HG03095 (cell line): ENCODE data around the gene PRPSAP2.
"Not testable (repeated sequence)": the region's sequence is repeated elsewhere in the genome, so short reads cannot be mapped to it uniquely, and the experiment has no call there.

Experiments used
- ATAC-seq: cut with Tn5 transposase; IDR thresholded peaks from one replicate; pipeline ENCODE4 v1.9.1; 2021; ENCODE audit warnings: moderate library complexity; ENCODE audit not compliant: unreplicated experiment

PRPSAP2 gene

DNA sequence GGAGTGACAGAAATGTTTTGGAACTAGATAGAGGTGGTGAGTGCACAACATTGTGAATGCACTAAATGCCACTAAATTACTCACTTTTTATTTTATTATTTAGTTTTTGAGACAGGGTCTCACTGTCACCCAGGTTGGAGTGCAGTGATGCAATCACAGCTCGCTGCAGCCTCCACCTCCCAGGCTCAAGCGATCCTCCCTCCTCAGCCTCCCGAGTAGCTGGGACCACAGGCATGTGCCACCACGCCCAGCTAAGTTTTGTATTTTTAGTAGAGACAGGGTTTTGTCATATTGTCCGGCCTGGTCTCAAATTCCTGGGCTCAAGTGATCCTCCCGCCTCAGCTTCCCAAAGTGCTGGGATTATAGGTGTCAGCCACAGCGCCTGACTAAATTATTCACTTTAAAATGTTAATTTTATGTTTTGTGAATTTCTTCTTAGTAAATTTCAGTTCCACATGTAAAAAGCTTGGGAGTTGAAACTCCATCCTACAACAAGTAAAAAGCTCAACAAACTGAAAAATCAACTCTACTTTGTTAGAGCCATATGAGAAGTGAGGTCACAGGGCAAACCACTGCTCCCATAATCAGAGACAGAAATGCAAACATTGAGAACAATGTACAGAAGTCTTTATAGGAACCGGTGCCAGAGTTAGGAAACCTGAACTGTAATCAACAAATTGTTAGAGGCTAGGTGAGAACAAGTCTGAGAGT is 80.2 kb downstream of the PRPSAP2 start:
- no peak for ATAC-seq

DNA sequence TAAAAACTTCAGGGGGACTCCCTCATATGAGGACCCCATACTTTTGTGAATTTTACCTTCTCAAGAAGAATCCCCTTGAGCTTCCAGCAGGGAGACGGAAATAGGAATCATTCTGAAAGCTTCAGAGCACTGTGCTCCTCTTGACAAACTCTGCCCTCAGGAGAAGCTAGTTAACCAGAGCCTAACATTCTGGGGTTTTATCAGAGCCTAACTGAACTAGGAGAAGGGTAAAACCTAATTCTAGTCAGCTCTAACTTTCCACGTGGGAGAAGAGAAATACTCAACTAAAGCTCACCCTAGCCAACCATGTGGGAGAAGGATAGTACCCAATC is 80.7 kb downstream of the PRPSAP2 start:
- ATAC-seq = no peak

GRCh38 chr17:18944646-18945045 is 86.7 kb downstream of the PRPSAP2 start:
- no peak for ATAC-seq

DNA sequence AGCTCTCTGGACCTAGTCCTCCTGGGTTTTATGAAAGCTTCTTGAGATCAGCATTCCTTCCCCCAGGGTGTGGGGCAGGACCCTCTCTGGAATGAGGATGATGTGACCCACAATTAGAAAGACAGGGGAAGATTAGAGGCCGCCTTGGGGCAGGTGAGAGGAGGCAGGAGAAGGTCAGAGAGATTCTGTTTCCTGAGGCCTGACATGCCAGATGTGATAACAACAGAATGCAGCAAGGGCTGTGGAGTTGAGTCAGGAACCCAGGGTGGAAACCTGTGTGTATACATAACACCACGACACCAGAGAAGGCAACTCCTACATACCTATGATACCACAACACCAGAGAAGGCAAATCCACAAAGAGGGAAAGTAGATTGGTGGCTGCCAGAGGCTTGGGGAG is 88.6 kb downstream of the PRPSAP2 start:
- no peak for ATAC-seq

DNA sequence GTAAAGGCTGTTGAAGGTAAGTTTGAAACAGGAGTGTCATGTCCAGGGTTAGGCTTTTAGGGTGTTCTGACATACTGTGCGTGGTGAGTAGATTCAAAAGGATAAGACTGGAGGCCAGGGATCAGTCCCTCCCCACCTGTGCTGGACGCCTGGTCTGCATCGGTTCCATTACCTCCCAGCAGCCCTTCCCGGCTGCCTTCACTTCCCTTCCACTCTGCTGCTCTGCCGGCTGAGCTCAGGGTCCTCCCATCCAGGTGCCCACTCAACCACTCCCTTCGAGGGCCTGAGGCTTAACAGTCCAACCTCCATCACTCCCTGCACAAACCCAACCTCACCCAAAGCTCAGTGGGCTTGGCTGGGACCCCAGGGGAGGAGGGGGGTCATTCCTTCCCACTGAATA is 89.9 kb downstream of the PRPSAP2 start:
- ATAC-seq = no peak

DNA sequence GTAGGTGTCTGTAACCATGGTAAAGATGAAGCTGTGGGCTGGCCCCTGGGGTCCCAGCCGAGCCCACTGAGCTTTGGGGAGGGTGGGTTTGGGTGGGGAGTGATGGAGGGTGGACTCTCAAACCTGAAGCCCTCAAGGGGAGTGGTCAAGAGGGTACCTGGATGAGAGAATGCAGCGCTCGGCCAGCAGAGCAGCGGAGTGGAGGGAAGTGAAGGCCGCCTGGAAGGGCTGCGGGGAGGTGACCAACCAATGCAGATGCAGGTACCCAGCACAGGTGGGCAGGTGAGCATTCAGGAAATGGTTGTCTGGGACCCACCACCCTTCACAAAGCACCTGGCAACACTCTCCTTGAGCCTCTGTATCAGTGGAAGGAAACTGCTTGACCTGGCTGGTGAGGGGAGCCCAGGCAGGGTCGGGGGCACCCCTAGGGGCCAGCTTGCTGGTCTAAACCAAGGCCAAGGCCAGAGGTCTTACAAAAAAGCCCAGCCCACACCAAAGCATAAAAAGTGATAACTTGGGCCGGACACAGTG is 90.6 kb downstream of the PRPSAP2 start:
- no peak for ATAC-seq

DNA sequence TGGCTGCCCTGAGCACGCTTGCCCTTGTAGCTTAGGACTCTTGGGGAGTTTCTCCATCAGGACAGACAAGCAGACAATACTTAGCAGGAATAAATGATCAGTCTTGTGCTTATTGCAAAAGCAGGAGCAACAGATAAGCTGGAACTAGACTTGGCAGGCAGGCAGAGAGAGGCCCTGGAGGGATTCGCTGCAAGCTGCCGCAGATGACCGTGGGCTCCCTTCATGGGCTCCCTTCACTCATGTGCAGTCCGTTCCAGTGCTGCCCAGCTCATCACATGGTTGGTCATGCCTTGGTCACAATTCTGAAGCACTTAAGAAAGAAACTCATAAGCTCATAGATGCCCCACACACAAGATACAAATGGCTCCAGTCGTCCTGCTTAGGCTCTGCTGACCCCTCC is 91.6 kb downstream of the PRPSAP2 start:
- ATAC-seq = no peak

DNA sequence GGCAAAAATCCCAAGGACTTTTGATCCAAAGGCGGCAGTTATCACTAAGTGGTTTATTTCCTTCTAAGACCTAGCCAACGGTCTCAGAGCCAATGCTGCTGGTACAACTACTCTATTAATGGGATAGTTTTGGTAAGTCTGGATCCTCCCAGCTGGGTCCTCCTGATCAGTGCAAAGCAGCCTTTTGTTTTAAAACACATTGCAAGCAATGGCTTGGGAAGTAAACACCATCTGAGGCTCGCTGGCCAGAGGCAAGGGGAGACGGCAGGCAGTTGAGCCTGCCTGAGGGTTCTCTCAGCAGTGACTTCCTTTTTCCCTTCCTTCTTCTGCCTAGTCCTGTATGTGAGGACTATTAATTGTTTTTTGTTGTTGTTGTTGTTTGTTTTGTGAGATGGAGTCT is 92.4 kb downstream of the PRPSAP2 start:
- no peak for ATAC-seq

- no peak for ATAC-seq
Measured at GRCh38 chr17:18950944-18951905, 93.3 kb downstream of the PRPSAP2 start.

DNA sequence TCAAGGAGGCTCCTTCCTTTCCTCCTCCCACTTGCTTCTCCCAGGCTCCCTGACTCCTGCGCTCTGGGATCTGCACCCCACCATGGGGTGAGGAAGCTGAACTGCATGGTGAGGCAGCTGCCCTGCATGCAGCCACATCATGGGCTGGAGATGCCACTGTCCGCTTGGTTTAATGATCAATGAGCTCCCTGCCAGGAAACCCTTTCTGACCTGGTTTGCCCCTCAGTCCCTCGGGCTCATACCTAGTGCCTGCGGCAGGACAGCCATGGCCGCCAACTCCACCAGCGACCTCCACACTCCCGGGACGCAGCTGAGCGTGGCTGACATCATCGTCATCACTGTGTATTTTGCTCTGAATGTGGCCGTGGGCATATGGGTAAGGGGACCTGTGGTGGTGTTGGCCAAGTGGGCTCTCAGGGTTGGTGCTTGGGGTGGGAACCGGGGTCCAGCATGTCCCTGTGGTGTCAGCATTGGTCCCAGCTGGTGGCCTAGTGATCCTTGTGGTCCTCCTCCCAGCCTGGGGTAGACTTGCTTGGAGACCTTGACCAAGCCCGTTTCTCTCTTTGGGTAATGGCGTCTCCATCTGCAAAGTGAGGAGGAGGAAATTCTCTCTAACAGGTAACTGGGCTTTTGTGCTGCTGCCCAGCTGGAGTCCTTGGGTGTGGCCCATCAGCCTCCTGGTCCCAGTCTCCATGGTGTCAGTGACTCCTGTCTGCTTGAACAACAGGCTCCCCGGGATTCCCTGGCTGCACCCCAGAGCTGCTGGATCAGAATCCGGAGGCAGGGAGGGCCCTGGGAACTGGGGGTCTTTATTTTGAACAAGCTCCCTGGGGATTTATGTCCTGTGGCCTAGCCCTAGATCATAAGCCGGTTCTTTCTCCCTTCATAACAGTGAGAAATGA is 94.3 kb downstream of the PRPSAP2 start, which contains the start of gene SLC5A10:
Gene SLC5A10, plus strand, starts transcription at position 225 of the 902 bp plus-strand sequence. Its CDS starts 41 bp downstream, at position 266.
- ATAC-seq = no peak

DNA sequence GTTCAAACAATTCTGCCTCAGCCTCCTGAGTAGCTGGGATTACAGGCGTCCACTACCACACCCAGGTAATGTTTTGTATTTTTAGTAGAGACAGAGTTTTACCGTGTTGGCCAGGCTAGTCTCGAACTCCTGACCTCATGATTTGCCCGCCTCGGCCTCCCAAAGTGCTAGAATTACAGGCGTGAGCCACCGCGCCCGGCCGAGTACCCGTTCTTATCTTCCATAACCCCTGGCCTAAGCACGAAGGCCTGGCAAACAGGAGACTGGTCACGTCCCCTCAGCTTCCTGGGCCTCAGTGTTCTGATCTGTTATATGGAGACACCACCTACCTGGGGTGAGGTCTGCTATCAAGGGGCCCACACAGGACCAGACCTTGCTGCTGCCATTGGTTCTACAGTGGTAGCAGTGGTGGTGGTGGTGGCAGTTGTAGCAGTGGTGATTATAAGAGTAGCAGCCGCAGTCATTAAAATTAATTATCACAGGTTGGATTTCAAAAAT is 95.3 kb downstream of the PRPSAP2 start:
- no peak for ATAC-seq

GRCh38 chr17:18954321-18954720 is 96.4 kb downstream of the PRPSAP2 start:
- ATAC-seq = no peak

DNA sequence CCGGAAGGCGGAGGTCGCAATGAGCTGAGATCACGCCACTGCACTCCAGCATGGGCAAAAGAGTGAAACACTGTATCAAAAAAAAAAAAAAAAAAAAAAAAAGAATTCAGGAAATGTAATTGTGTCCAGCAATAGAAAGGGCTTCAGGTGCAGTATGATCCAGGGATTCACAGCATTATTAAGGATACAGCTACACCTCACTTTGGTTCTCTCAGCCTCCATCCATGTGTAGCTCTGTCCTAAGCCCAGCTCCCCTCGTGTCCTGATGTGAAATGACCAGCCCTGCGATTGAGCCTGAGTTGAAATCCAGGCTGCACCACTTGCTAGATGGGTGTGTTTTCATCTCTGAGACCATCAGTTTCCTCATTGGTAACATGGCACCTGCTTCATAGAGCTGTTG is 97.1 kb downstream of the PRPSAP2 start:
- ATAC-seq = no peak

DNA sequence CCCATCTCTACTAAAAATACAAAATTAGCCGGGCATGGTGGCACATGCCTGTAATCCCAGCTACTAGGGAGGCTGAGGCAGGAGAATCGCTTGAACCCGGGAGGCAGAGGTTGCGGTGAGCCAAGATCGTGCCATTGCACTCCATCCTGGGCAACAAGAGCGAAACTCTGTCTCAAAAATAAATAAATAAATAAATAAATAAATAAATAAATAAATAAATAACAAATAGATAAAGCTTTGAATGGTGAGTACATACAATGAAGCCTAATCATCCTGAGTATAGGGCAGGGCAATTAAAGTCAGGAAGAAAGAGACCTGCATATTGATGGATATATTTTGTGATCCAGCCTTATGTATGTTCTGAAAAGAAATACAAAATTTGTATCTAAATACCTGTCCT is 98.1 kb downstream of the PRPSAP2 start:
- not testable (repeated sequence) for ATAC-seq

DNA sequence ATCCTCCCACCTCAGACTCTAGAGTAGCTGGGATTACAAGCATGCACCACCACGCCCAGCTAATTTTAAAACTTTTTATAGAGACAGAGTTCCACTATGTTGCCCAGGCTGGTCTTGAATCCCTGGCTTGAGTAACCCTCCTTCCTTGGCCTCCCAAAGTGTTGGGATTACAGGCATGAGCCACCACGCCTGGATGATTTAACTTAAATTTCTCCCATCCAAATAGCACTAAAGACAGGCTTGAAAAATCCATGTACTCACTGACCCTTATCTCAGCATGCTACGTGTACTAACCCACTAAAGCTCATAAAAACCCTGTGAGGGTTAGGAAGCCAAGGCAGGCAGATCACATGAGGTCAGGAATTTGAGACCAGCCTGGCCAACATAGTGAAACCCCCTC is 98.7 kb downstream of the PRPSAP2 start:
- ATAC-seq = no peak

GRCh38 chr17:18957831-18958230 is 99.9 kb downstream of the PRPSAP2 start:
- ATAC-seq = no peak

DNA sequence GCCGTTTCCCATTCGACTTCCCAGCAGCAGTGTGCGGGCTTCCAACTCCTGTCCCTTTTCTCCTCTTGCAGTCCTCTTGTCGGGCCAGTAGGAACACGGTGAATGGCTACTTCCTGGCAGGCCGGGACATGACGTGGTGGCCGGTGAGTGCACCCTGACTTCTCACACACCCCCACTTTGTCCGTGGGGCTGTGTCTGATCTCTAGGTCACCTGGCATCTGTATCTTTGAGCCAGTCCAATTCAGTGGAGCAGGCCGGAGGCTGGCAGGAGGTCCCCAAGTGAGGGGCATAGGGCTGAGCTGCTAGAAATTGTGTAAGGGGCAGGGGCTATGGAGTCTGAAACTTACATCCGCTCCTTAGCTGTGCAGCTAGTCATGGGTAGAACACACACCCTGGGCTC is 100.7 kb downstream of the PRPSAP2 start:
- ATAC-seq = no peak

GRCh38 chr17:18959071-18959844 is 101.3 kb downstream of the PRPSAP2 start:
- ATAC-seq = no peak

- no peak for ATAC-seq
Measured at GRCh38 chr17:18959845-18960240, 101.9 kb downstream of the PRPSAP2 start.

DNA sequence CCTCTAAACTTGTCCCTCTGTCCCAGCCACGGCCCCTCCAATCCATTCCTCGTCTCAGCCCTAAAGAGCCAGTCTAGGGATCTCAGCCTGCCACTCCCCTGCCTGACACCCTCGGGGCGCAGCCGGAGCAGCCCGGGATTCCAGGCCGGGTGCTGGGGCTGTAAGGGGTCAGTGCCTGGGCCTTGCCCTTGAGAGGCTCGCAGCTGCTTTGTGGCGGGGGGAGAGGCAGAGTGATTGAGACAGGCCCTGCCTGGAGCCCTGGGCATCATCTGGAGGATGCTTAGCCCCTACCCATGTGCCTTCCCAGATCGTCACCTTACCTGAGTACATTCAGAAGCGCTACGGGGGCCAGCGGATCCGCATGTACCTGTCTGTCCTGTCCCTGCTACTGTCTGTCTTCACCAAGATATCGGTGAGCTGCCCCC is 102.3 kb downstream of the PRPSAP2 start:
- ATAC-seq = no peak
